ENCODE data around the gene ASPSCR1. TPM values are rescaled to one million over a fixed set of nuclear protein-coding genes. Genes with fewer than 3 reads are reported as not detected.

ASPSCR1 gene
- total and polyA plus RNA-seq, 2 of the 13 experiments (the other 11 are each of a cell fraction or from before 2014, with no cell fraction given): 274 to 314 TPM

- TF ChIP-seq FOXP1 (IDR thresholded peaks at IDR 0.05): 0 out of 2 replicates have a peak, but pooled peaks have one; percentile 8
- TF ChIP-seq FOXP1 (CRISPR knock-in tag; IDR thresholded peaks at IDR 0.05): peak; percentile 69; the same call in 1 of the 2 replicates
- peak; percentile 3; the same call in 1 of the 2 replicates for TF ChIP-seq DZIP1 (CRISPR knock-in tag; IDR thresholded peaks at IDR 0.05)
- peak; percentile 33 for TF ChIP-seq U2AF1 (optimal IDR thresholded peaks at IDR 0.05; ENCODE audit: low read depth, low read length)
- TF ChIP-seq EP300 (IDR thresholded peaks at IDR 0.05; ENCODE audit: low read depth in 2 of 2, low read length in 2 of 2): peak; percentile 83 to 90; a peak in 3 of 4 replicates
- peak; percentile 93 for TF ChIP-seq EP300 (CRISPR knock-in tag; IDR thresholded peaks at IDR 0.05; ENCODE audit: borderline replicate concordance)
- TF ChIP-seq ZNF235 (CRISPR knock-in tag; IDR thresholded peaks at IDR 0.05; ENCODE audit: borderline replicate concordance): no peak
- TF ChIP-seq HMGXB3 (CRISPR knock-in tag; IDR thresholded peaks at IDR 0.05; ENCODE audit: borderline replicate concordance): peak; percentile 37; the same call in 1 of the 2 replicates
- TF ChIP-seq ZNF562 (CRISPR knock-in tag; IDR thresholded peaks at IDR 0.05; ENCODE audit: borderline replicate concordance): 0 out of 2 replicates have a peak, but pooled peaks have one; percentile 18
- peak; percentile 66 to 83; a peak in 3 of 4 replicates for TF ChIP-seq NR2F1 (CRISPR knock-in tag; IDR thresholded peaks at IDR 0.05)
- TF ChIP-seq ZNF317 (CRISPR knock-in tag; IDR thresholded peaks at IDR 0.05): peak; percentile 60; the same call in 1 of the 2 replicates
- peak; percentile 64; the same call in 1 of the 2 replicates for TF ChIP-seq E2F2 (CRISPR knock-in tag; IDR thresholded peaks at IDR 0.05; ENCODE audit: borderline replicate concordance)
- TF ChIP-seq KMT2A (CRISPR knock-in tag; IDR thresholded peaks at IDR 0.05): peak; percentile 82
- TF ChIP-seq KAT2B (IDR thresholded peaks at IDR 0.05; ENCODE audit: borderline replicate concordance, low read depth, low read length): no peak
- TF ChIP-seq ZNF83 (CRISPR knock-in tag; IDR thresholded peaks at IDR 0.05; ENCODE audit: borderline replicate concordance): peak; percentile 92; the same call in 1 of the 2 replicates
- no peak for TF ChIP-seq NFE2 (CRISPR knock-in tag; IDR thresholded peaks at IDR 0.05)
- peak; percentile 96 for TF ChIP-seq CSRNP1 (CRISPR knock-in tag; IDR thresholded peaks at IDR 0.05)
- no peak; the same call in 1 of the 2 replicates for TF ChIP-seq JUNB (CRISPR knock-in tag; IDR thresholded peaks at IDR 0.05; ENCODE audit: borderline replicate concordance)
- TF ChIP-seq ZFP36L2 (CRISPR knock-in tag; IDR thresholded peaks at IDR 0.05): no peak; the same call in 1 of the 2 replicates
These were observed 23.6 kb downstream of the ASPSCR1 start (continued) for GRCh38 chr17:82000803-82001570.
